Measurements from ENCODE around the gene CACNG3.

Gene CACNG3

GRCh38 chr16:24360936-24361335 is 104.8 kb downstream of the CACNG3 start:
- no peaks in the 10 kb centered on the region for H3K79me2 ChIP-seq (ENCODE audit: control insufficient read depth, low read length)
- no peak overlapping the region for H3K4me3 ChIP-seq (ENCODE audit: low read length)
- no peaks in the 10 kb centered on the region for H4K20me1 ChIP-seq (ENCODE audit: control insufficient read depth, insufficient read depth, low read depth, low read length)
- no peaks in the 10 kb centered on the region for H3K9me3 ChIP-seq (ENCODE audit: control insufficient read depth, insufficient read depth, low read length)
- H3K4me2 ChIP-seq (ENCODE audit: low read length), result no peak overlapping the region
- H3F3A ChIP-seq (ENCODE audit: control insufficient read depth, insufficient read depth), result no peaks in the 10 kb centered on the region
- TF ChIP-seq CTCF (IDR thresholded peaks at IDR 0.05; ENCODE audit: low read depth, low read length, poor library complexity, severe bottlenecking) (no peak), EZH2phosphoT487 (IDR thresholded peaks at IDR 0.05; ENCODE audit: borderline replicate concordance, low read length) (no peak)
- H3K36me3 ChIP-seq (ENCODE audit: control insufficient read depth, low read length), result no peaks in the 10 kb centered on the region
- no peak overlapping the region for H3K27ac ChIP-seq (ENCODE audit: low read depth, low read length)
- no peaks in the 10 kb centered on the region for H3K9me2 ChIP-seq (replicated peaks; ENCODE audit: control insufficient read depth, low read length)
- H3K4me1 ChIP-seq (ENCODE audit: control insufficient read depth, low read length), result no peaks in the 10 kb centered on the region
- no peaks in the 10 kb centered on the region for H3K27me3 ChIP-seq (ENCODE audit: control insufficient read depth, low read length)

- H4K20me1 ChIP-seq (ENCODE audit: control insufficient read depth, insufficient read depth, low read depth, low read length), result no peaks in the 10 kb centered on the region
- no peak overlapping the region for H3K27ac ChIP-seq (ENCODE audit: low read depth, low read length)
- no peaks in the 10 kb centered on the region for H3K9me3 ChIP-seq (ENCODE audit: control insufficient read depth, insufficient read depth, low read length)
- no peak for TF ChIP-seq EZH2phosphoT487 (IDR thresholded peaks at IDR 0.05; ENCODE audit: borderline replicate concordance, low read length)
- TF ChIP-seq CTCF (IDR thresholded peaks at IDR 0.05; ENCODE audit: low read depth, low read length, poor library complexity, severe bottlenecking), result no peak
- H3K36me3 ChIP-seq (ENCODE audit: control insufficient read depth, low read length), result no peaks in the 10 kb centered on the region
- H3F3A ChIP-seq (ENCODE audit: control insufficient read depth, insufficient read depth), result no peaks in the 10 kb centered on the region
- no peak overlapping the region for H3K4me2 ChIP-seq (ENCODE audit: low read length)
- H3K9me2 ChIP-seq (replicated peaks; ENCODE audit: control insufficient read depth, low read length), result no peaks in the 10 kb centered on the region
- no peaks in the 10 kb centered on the region for H3K4me1 ChIP-seq (ENCODE audit: control insufficient read depth, low read length)
- H3K4me3 ChIP-seq (ENCODE audit: low read length), result no peak overlapping the region
- no peaks in the 10 kb centered on the region for H3K79me2 ChIP-seq (ENCODE audit: control insufficient read depth, low read length)
- no peaks in the 10 kb centered on the region for H3K27me3 ChIP-seq (ENCODE audit: control insufficient read depth, low read length)
These were observed 108.5 kb downstream of the CACNG3 start for GRCh38 chr16:24364596-24364995.

GRCh38 chr16:24367186-24367710 is 111.1 kb downstream of the CACNG3 start:
- no peaks in the 10 kb centered on the region for H4K20me1 ChIP-seq (ENCODE audit: control insufficient read depth, insufficient read depth, low read depth, low read length)
- H3F3A ChIP-seq (ENCODE audit: control insufficient read depth, insufficient read depth), result no peaks in the 10 kb centered on the region
- no peaks in the 10 kb centered on the region for H3K9me2 ChIP-seq (replicated peaks; ENCODE audit: control insufficient read depth, low read length)
- TF ChIP-seq EZH2phosphoT487 (IDR thresholded peaks at IDR 0.05; ENCODE audit: borderline replicate concordance, low read length) (no peak), CTCF (IDR thresholded peaks at IDR 0.05; ENCODE audit: low read depth, low read length, poor library complexity, severe bottlenecking) (no peak)
- no peak overlapping the region for H3K4me3 ChIP-seq (ENCODE audit: low read length)
- H3K79me2 ChIP-seq (ENCODE audit: control insufficient read depth, low read length), result no peaks in the 10 kb centered on the region
- H3K9me3 ChIP-seq (ENCODE audit: control insufficient read depth, insufficient read depth, low read length), result no peaks in the 10 kb centered on the region
- H3K27ac ChIP-seq (ENCODE audit: low read depth, low read length), result no peak overlapping the region
- H3K36me3 ChIP-seq (ENCODE audit: control insufficient read depth, low read length), result no peaks in the 10 kb centered on the region
- no peaks in the 10 kb centered on the region for H3K27me3 ChIP-seq (ENCODE audit: control insufficient read depth, low read length)
- no peaks in the 10 kb centered on the region for H3K4me1 ChIP-seq (ENCODE audit: control insufficient read depth, low read length)
- no peak overlapping the region for H3K4me2 ChIP-seq (ENCODE audit: low read length)

Measured in DOHH2 (cell line).